Stimulated activated CD8-positive, alpha-beta memory T cell treated with anti-CD3 and anti-CD28 coated beads, Interleukin-7, amount 100 ng/mL, for 1 hour (primary cell): ENCODE results near the gene SDS.

Experiments used
- DNase-seq, 2 donors: peaks; one replicate each; pipeline ENCODE4 v3.0.0-alpha.2; 2020; ENCODE audit warnings: low read depth in 2 of 2

SDS gene

GRCh38 chr12:113399490-113399889 is 4.2 kb downstream of the SDS start:
- DNase-seq: no peak

GRCh38 chr12:113398346-113399290 is 5.1 kb downstream of the SDS start:
- no peak for DNase-seq

- no peak for DNase-seq
Observed at GRCh38 chr12:113397497-113398197, 6.0 kb downstream of the SDS start.

DNA sequence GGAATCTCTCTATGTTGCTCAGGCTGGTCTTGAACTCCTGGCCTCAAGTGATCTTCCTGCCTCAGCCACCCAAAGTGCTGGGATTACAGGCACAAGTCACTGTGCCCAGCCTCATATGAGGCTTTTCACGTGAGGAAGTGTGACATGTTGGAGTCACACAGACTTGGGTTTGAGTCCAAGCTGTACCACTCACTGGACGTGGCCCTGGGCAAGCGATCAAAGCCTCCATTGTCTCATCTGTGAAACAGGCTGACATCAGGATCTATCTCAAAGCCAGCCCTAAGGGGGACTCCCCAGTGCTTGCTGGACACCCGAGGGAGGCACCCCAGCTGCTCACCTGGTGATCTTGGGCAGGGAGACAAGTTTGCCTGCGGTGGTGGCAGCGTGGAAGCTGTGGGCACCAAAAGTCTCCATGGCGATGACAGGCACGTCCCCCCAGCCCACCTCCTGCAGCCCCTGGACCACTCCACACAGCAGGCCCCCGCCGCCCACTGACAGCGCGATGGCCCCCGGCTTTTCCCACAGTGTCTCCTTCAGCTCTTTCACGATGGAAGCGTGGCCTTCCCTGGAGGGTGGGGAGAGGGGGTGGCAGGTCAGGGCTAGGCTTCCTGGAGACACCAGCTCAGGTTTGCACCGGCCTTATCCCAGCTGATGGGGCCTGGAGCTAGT is 6.7 kb downstream of the SDS start:
- no peak for DNase-seq

DNA sequence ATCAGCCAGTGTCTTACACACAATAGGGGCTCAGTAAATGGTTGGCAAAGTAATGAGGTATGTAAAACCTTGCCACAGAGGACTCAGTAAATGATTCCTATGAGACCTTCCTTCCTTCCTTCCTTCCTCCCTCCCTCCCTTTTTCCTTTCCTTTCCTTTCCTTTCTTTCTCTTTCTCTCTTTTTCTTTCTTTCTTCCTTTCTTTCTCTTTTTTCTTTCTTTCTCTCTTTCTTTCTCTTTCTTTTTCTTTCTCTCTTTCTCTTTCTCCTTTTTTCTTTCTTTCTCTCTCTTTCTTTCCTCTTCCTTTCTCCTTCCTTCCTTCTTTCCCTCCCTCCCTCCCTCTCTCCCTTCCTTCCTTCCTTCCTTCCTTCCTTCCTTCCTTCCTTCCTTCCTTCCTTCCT is 7.5 kb downstream of the SDS start:
- DNase-seq: no peak

GRCh38 chr12:113395119-113395518 is 8.6 kb downstream of the SDS start:
- DNase-seq: no peak

DNA sequence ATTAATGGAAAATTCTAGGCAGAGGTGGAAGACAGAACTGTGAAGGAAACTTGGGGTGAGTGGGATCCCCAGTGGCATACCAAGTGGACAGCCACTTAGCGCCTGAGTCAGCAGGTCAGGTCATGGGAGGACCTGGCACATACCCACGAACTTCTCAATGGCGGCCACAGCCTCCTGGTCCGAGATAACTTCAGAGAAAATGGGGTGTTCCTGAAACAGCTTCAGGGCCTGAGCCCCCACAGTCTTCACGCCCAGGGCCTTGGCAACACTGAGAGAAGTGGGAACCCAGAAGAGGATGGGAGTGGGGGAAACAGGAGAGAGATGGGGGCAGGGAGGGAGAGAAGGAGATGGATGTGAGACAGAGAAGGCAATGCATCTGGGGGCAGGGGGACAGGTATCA is 9.9 kb downstream of the SDS start:
- DNase-seq: no peak

DNA sequence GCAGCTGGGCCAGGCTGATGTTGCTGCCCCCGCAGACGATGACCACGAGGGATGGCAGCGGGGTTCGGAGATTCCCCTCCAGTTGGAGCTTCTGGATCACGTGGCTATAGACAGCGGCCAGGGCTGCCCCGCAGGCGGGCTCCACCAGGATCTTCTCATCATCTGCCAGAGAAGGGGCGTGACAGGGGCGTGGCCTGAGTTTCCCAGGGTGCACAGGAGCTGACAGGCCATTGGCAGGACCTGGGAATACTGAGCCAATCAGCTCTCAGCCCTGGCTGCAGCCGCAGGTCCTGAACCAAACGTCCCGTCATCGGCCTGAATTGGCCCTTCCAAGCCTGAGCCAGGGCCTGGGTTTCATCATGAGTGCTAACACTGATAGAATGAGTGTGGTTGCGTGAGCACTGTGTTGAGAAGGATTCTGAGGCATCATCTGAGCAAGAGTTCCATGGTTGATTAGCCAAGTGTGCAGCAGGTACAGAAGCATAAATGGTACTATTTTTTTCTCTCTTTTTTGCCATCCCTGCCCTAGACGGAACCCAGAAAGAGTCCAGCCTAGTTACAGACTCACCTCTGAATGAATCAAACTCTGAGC is 10.6 kb downstream of the SDS start:
- no peak for DNase-seq

- no peak for DNase-seq
Observed at GRCh38 chr12:113392520-113392919, 11.2 kb downstream of the SDS start.

DNA sequence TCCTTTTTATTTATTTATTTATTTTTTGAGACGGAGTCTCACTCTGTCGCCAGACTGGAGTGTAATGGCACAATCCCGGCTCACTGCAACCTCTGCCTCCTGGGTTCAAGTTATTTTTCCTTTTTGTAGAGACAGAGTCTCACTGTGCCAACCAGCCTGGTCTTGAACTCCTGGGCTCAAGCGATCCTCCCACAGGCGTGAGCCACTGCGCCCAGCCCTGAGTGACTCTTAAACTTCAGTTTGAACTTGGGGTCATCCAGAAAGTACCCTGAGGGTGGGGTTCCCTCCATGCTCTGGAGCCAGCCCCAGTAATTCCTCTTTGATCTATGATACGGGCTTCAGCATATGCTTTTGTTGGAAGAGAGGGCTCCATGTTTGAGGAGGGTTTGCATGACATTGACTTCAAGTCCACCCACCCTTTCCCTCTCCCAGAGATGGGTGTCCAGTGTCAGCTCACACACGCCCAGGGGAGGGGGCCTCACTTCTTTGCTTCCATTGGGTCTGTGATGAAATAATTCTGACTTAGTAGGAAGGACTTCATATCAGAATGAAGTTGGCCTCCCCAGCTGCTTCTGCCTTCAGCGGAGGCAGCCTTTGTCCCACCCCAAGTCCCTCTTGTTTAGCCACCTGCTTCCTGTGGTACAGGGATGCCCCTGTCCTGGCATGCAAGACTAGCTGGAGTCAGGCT is 11.9 kb downstream of the SDS start:
- DNase-seq: no peak

- DNase-seq: no peak
Observed at GRCh38 chr12:113391145-113391544, 12.5 kb downstream of the SDS start.

DNA sequence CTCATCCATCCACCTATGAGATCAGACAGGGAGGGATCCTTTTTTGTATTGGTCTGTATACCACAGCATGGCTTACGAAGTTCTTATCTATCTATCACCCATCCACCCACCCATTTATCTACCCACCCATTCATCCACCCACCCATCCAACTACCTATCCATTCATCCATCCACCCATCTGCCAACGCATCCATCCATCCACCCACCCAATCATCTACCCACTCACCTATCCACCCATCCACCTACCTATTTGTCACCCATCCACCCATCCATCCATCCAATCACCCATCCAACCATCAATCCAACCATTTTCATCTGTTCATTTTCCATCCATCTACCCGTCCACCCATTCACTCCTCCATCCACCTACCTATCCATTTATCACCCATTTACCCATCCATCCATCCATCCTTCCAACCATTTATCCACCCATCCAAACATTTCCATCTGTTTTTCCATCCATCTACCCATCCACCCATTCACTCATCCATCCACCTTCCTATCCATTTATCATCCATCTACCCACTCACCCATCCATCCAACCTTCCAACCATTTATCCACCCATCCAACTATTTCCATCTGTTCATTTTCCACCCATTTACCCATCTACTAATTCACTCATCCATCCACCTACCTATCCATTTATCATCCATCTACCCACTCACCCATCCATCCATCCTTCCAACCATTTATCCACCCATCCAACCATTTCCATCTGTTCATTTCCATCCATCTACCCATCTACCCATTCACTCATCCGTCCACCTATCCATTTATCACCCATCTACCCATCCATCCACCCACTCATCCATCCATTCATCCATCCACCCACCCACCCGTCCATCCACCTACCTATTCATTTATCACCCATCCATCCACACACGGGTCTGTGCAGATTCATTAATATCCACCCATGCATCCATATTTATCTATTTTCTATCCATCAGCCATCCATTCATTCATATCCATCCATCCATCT is 13.3 kb downstream of the SDS start:
- DNase-seq: no peak

- no peak for DNase-seq
Observed at GRCh38 chr12:113388351-113388750, 15.3 kb downstream of the SDS start.

DNA sequence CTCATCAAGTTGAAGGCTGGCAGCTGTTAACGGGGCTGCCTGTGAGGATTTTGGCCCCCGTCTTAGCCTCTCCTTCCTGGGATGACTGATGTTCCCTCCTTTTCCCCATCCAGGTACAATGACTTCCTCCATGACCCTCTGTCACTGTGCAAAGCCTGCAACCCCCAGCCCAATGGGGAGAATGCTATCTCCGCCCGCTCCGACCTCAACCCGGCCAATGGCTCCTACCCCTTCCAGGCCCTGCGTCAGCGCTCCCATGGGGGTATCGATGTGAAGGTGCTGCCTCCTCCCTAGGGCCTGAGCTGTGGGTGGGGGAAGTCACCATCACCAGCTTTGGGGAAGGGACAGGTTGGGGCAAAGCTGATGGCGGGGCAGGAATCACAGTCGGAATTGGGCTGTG is 16.1 kb downstream of the SDS start:
- DNase-seq: no peak

- no peak for DNase-seq
Observed at GRCh38 chr12:113386866-113387566, 16.7 kb downstream of the SDS start.

DNA sequence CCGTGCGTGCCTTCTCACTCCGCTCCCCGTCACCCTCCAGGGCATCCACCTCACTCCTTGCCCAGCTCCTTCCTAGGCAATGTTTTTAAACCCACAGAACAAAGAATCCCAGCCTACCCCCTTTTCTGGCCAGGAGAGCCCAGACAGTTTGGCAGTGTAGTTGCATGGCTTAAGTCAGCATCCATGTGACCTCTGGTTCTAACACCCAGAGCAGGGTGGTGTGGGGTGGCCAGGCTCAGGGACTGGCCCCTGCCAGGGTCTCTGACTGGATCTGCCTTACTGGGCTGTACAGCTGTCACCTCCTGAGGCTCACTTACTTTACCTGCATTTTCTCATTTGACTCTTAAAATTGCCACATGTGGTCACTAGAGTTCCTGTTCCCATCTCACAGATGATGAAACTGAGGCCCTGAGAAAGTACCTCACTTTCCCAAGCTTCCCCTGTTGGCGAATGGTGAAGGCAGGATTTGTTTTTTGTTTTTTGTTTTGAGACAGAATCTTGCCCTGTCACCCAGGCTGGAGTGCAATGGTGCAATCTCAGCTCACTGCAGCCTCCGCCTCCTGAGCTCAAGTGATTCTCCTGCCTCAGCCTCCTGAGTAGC is 18.3 kb downstream of the SDS start:
- no peak for DNase-seq

- no peak for DNase-seq
Observed at GRCh38 chr12:113384778-113385177, 18.9 kb downstream of the SDS start.

DNA sequence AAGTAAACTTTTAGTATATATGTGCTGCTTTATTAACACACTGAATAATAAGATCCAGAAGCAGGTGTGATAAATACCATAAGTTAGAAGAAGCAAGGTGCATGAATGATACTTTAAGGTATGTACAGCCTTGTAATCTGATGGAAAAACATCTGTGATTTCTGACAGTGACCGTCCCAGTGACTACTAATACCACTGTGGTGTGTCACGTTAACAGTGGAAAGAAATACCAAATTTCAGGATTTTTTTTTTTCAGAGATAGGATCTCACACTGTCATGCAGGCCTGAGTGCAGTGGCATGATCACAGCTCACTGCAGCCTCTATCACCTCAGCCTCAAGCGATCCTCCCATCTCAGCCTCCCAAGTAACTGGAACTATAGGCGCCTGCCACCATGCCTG is 21.5 kb downstream of the SDS start:
- DNase-seq: no peak

DNA sequence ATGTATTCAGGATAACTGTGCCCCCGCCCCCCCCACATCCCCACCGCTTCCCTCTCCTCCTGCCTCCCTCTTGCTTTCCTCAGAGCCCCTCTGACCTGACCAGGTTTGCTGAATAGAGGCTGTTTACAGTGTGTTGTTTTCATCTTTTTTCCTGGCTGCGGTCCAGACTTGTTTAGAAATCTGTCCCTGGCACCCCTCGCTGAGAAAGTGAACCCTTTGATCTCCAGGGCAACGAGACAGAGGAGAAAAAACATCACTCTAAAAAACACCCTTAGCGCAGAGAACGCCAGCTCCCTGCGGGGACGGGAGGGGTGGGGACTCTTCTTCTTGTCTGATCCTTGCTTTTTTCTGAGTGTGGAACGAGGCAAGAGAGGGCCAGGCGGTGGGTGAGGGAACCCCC is 22.5 kb downstream of the SDS start:
- no peak for DNase-seq
